Stimulated activated CD8-positive, alpha-beta memory T cell treated with anti-CD3 and anti-CD28 coated beads, Interleukin-4, amount 100 ng/mL, for 48 hours (primary cell): ENCODE measurements around the gene BCL2.
"Not testable (repeated sequence)": the region's sequence is repeated elsewhere in the genome, so short reads cannot be mapped to it uniquely, and the experiment has no call there.

Source experiments
- DNase-seq: peaks from one replicate; pipeline ENCODE4 v3.0.0-alpha.2; 2020

BCL2 gene

DNA sequence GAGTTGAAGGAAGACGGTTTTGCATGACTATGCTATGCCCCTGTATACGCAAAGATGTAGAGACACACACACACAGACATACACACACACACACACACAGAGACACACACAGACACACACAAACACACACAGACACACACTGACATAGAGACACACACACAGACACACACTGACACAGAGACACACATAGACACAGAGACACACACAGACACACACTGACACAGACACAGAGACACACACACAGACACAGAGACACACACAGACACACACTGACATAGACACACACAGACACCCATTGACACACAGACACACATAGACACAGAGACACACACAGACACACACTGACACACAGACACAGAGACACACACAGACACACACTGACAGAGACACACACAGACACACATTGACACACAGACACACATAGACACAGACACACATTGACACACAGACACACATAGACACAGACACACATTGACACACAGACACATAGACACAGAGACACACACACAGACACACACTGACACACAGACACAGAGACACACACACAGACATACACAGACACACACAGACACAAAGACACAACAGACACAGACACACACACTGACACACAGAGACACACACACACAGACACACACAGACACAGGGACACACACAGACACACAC, 121.3 kb downstream of the BCL2 start:
- DNase-seq: no peak

DNA sequence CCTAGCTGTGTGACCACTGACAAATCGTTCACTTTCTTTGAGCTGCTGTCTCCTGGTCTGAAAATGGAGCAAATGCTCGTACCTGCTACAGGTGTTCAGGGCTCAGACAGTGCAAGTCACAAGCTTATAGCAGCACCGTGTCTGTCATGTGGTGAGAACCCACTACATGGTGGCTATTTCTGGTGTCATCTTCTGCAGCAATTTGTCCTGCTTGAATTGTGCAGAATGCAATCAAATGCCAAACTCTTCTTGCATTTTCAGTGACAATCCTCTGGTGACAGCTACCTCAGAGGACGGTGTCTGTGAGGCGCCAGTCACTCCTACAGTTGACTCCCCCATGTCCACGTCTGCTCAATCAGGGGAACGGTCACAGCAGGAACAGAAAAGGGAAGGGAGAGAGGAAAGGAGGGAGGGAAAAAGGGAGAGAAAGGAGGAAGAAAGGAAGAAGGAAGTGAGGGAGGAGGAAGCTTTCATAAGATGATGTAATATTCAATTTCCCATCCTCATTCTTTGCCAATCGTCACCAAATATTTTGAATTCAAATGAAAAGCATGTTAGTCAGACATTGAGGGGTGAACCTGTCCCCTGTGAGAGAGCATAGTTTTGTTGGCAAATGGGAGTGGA, 122.2 kb downstream of the BCL2 start:
- DNase-seq: no peak

DNA sequence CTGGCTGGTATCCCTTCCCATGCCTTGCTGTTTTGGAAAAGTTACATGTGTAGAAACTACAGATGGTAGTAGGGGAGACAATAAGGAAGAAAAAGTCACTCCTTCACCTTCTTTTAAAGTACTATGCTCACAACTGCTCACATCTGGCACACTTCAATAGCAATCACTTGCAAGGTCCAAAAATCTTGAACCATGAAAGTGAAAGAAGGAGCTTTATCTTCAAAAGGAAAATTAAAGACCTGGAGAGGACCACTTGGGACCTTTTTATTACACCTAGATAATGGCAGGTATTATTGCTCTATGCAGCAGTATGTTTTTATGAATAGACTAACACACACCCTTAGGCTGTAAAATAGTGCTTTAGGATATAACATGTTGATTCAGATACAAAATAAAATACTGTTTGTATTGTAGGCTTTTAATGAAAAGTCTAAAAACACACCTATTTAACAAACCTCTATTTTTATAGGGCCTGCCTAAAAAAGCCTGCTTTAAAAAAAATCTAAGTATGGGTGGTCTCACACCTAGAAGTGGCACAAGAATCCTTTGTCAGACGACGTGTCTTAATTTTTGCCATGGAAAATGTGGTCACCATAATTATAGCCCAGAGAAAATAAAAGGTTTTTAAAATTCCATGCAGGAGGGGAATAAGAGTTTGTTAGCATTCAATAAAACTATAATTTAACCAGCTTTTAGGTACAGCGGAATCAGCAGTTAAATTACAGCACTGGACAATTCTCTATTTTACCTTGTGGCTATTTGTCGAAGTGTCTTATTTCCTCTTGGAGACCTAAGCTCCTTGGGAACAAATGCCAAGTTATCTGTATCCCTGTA, 124.0 kb downstream of the BCL2 start:
- DNase-seq: no peak

DNA sequence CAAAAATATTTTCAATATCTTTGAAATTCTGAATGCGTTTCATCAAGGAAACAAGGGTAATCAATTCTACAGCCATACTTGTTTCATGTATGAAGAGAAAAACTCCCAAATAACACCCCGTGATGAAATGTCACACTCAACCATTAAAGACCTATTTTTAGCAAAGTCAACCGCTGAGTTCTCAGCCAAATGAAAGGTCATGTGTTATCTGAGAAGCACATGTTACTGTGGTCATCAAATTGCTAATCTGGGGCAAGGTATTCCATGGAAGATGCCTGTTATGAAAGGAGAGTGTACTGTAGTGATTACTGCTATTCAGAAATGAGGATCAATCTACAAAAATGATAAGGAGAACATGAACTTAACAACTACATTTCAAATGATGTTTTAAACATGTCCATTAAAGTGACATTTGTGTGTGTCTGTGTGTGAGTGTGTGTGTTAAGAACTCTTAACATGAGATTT, 126.7 kb downstream of the BCL2 start:
- no peak for DNase-seq

DNA sequence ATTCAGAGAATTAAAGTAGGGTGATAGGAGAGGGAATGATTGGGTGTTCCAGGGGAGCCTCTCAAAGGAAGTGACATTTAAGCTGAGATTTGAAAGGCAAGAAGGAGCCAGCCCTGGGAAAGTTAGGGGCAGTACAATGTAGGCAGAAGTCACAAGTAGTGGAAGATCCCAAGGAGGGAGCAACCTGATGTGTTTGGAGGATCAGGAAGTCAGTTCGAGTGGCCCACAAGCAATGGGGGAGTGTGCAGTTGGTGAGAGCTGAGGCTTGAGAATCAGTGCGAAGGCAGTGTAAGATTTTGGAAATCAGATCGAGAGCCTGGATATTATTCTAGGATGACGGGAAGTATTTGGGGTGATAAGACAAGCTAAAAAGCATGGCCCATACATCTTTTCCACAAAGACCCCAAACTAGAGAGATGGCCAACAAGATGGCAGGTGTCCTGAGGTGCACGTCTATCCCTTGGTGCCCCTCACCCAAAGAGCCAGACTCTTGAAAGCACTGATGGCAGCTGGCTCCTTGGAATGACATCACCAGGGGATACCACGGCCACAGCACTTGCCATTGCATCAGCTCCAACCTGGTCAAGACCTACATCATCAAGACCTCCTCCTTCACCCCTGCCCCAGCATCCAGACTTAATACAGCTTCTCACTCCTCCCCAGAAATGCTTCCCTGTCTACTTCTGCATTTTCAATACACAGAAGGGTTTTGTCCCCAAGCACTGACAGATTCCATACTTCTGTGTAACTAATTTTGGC, 127.3 kb downstream of the BCL2 start:
- no peak for DNase-seq

DNA sequence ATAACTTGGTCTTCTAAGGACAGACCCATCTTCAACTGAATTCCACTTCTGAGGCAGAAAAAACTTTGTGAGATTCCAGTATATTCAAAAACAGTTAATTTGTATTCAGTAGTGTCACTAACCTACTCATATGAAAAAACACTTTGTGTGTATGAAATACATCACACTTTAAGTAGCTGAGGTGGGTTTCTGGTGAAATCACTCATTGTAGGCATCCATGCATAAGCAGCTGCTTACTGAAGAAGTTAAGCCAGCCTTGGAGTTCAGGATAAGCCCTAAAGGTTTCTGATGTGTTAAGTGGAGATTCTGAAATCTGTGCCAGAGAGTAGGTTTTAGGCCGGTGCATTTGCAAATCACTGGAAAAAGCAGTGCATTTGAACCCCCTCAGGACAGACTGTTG, 128.2 kb downstream of the BCL2 start:
- no peak for DNase-seq

DNA sequence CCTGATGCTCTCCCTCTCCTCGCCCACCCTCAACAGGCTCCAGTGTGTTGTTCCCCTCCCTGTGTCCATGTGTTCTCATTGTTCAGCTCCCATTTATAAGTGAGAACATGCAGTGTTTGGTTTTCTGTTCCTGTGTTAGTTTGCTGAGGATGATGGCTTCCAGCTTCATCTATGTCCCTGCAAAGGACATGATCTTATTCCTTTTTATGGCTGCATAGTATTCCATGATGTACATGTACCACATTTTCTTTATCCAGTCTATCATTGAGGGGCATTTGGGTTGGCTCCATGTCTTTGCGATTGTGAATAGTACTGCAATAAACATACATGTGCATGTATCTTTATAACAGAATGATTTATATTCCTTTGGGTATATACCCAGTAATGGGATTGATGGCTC, 128.7 kb downstream of the BCL2 start:
- not testable (repeated sequence) for DNase-seq

DNA sequence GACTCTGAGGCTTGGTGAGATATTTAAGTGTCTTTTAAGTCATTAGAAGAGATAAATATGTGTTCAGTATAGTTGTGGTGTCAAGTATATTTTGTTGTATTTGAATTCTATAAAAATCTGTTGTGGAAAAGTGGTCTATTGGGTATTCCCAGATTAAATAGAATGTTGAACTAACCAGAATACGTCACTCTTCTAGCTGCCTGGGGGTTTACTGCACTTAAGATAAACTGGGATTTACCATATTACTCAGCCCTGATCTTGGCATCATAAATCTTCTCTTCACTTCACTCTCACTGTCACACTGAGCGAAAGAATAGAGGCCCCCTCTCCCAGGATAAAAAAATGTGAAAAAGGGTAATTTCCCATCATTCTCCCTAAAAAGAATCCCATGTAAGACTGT, 129.8 kb downstream of the BCL2 start:
- no peak for DNase-seq

DNA sequence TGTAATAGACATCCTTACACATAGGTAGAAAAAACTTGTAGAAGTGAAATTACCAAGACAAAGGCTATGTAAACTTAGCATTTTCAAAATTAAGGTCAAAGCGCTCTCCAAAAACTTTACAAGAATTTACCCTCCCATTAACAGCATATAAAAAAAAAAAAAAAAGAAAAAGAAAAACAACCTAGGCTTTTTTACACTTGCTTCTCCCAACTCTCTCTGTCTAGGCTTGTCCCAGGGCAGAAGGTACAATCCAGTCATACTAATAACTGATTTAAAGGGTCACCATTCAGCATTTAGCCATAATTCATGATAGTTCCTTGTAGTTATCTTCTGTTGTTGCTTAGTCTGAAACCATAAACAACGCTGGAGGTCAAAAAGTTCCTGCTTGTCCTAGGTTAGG, 130.5 kb downstream of the BCL2 start:
- DNase-seq: no peak

DNA sequence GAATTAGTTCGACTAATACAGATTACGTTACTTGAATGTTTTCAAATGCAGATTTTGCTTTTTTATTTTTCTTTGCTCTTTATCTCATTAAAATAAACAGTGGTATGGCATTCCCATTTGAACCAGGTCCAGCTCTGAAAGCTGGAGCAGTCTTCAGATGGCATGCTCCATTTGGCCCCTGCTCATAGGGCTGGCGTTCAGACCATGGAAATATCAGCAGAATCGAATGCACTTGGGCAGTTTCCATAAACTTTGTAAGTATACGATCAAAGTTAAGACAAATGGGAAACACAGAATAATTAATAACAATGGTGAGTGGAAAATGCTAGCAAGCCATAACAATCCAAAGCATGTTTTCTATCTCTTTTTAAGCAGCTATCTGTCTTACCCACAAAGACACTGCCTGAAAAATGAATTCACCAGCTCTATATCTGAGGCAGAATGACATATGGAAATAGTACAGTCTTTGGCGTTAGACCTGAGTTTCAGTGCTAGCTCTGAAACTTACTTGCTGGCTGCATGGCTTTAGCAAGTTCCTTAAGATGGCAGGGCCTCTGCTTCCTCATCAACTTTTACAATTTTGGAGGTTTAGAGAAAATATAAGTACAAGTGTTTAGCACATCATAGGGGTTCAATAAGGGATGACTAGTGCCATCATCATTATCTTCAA, 131.6 kb downstream of the BCL2 start:
- no peak for DNase-seq

DNA sequence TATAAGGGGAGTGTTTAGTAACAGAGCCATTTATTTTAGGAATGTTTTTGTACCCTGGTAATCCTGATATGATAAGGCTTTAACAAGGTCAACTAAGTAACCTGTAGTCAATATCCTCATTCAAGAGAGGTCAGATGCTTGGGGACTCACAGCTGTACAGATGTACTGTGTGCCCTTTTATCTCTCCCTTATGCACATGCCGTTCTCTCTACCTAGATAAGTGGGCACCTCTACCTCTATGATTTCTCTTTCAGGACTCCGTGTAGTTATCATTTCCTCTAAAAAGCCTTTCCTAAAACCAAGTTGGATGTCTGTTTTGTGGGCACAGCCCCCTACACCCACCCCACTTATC, 132.4 kb downstream of the BCL2 start:
- DNase-seq: no peak

DNA sequence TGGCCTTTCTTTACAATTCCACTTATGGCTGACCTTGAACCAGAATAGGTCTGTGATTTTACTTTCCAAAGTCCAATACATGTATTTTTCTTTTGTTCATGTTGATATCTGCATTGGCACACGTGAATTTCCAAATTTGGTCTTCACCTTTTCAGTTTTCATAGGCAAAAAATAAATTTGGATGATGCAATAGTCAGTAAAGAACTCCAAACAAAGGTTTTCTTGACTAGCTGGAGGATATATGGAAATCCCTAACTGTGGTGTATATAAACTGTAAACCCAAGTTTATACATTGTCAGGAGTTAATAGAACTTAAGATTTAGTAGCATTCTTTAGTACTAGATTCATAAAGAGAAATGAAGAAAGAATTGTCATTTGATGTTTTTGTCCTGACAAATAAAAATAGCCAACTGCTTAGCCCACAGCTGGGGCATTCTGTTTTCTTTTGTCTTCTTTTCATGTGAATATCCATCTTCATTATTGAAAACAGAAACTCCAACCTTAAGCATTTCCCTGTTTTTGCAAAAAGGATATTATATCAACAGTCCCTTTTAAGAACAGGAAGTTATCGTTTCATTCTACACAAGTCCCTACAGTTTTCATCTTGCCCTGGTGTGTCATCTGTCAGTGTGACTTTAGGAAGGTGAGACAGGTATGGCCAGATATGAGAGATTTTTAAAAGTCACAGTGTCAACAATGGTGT, 132.9 kb downstream of the BCL2 start:
- no peak for DNase-seq

DNA sequence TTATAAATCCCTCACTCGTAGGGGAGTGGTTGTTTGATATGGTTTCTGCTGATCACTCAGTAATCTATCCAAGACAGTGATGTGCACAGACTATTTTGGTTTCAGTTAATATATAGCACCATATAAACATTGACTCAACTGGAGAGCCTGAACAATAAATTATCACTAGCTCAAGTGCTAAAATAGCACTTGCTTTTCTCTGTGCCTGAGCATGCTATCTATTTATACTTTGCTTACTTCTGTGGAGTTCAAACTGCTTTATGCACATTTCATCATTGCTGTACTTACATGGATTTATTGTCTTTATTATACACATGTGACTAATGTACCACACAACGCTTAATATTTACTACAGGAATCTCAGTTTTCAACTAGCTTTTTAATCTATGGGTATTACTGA, 133.6 kb downstream of the BCL2 start:
- DNase-seq: no peak

DNA sequence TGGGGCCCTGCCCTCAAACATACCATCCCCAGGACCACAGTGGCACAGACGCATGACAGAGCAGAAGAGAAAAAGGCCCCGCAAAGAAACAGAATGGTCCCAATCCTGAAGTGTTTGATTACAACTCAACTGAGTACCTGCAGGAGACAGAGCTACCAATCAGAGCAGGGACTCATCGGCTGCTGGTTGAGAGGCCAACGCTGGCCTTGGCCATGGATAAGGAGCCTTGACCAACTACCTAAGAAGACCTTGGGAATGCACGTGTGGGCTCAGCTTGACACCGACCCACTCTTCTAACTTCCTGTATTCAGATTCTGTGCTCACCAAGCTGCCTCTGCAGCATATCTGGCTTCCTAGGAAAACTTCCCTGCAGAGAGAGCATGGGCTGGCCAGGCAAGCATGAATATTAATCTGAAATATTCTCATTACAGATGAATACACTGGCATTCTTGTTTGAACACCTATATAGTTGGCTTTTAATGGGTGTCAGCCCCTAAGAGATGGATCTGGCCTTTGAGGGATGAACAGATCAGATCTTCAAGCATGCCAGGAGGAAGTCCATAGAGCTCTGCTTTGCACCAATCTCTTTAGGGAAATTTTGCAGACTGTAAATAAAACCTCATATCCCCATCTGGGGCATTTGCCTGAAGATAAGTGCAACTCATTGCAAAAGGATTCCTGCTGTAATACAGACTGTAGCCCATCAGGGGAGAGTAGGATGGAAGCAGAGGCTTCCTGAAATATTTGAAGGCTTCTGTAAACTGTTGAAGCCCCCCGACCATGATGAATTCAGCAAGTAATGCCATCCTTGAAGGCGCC, 135.4 kb downstream of the BCL2 start:
- DNase-seq: no peak

DNA sequence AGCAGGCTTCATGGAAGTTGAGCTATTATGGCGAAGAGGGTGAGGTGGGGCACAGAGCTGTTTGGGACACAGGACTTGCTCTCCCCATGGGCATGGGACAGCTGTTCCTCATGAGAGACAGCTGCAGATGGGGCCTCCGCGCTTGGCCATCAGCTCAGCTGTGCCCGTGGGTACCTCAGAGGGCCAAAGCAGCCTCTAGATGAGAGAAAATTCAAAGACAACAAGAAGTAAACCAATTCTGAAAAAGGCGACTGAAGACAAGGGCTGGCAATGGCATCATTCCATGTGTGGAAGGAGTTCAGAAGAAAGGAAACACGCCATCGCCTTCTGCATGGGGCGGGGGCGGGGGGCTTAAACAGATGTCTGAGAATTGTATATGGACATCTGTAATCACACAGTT, 136.2 kb downstream of the BCL2 start:
- no peak for DNase-seq

DNA sequence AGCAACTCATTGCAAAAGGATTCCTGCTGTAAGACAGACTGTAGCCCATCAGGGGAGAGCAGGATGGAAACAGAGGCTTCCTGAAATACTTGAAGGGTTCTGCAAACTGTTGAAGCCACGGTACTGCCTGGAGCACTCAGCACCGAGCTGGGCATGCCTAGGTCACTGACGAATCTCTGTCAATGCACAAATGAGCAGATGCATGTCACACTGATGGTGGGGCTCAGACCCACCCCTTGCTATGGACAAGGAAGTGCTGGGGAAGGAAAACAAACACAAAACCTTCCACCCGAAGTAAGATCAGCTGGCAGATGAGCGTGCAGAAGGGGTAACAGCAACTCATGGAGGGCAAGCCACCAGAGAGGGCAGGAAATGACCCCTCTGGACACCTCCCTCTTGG, 136.7 kb downstream of the BCL2 start:
- DNase-seq: no peak

DNA sequence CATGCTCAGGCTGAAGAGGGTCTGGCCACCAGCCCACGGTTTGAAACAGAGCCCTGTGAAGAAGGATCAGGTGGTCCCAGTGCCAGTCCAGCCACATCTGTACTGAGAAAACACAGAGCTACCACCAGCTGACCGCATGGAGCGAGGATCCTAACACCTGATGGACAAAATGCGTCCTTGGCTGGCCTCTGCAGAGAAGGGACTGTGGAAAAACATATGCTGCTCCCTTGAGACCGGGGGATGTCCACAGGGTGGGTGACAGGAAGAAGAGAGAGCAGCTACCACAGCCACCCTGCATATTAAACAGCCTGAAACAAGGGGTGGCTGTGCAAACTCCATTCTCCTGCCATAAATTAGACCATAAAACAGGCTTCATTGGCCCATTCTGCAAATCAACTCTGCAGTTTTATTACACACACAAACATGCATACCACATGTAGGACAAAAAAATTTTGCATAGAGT, 137.2 kb downstream of the BCL2 start:
- DNase-seq: no peak

DNA sequence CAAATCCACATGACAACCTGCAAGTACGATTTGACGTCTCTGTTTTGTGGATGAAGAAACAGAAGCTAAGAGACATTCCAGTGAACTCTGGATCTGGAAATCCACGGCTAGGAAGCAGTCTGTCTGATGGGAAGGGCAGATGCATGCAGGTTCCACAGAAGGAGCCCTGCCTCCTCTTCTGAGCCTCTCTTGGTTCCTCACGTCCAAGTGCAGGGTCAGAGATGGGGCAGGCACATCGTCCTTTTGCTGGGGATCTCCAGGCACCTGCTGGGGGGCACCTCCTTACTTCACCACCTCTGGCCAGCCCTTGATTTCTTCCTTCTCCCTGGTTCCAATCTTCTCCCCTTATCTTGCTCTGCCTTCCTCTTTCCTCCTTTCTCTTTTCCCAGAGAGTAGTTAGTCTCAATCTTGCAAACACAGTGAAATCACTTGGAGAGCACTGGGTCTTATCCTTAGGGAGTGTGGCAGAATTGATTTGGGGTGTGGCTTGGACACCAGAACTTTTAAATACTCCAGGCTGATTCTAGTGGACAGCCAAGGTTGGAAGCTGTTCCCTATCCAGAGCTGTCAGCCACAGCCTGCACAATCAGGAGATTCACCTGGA, 137.8 kb downstream of the BCL2 start:
- no peak for DNase-seq

DNA sequence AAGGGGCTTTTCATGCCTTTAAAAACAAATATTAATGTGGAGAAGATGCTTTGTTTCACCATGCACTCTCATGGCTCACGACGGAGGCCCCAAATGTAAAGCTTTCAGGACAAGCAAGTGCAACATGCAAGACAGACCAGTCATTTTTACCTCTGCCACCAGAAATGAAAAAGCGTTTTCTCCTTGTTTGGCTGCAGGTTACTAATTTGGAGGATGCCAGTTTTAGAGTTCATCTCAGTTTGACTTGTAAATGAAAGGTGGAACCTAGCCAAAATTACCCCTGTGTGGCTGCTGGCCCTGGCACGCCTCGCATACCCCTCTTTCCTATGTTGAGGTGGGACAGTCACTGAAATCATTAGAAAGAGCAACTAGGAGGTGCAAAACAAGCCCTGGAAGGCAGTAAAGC, 138.6 kb downstream of the BCL2 start:
- no peak for DNase-seq

DNA sequence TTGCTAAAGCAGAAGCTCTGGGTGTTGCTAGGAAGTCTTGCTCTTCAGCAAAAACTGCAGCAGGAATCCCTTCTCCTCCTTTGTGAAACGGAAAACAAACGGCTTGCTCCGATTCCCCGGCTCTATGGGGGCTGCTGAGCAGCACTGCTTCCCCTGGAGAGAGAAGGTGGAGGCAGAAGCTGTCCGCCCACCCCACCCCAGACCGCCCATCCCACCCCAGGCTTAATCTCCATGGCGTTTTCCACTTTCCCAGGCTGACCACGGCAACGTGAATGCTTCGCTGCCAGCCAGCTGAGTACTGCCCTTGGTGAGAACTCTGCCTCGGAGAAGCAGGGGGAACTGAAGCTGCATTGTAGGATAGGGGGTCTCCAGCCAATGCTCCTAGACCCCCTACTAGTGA, 139.2 kb downstream of the BCL2 start:
- no peak for DNase-seq

DNA sequence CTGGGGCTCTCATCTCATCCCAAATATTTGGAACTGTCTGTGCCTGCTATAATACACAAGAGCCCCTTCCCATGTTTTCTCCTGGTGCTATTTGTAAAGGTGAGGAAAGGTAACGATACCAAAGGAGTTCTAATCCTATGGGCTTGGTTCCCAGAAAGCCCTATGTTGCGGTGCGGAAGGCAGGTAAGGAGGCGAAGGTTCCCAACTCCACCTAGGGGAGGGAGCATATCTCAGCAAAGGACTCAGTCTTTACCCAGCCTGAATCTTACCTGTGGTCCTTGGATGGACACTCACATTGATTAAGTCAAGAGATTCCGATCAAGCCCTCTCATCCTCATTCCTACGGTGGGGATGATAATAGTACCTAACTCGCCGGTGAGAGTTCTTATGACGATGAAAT, 140.1 kb downstream of the BCL2 start:
- DNase-seq: no peak
